ENCODE results near the gene HIGD1C. TPM values are rescaled to one million over a fixed set of nuclear protein-coding genes. Genes with fewer than 3 reads are reported as not detected.

The HIGD1C gene
- total RNA-seq, 1 experiment from 2014 or later: not detected

- intact Hi-C loops (cut with micrococcal nuclease; ENCODE audit: unreplicated experiment): no loop called here
- BruUV-seq (replicated peaks): no TSS peak
- no peaks in the 10 kb centered on the region for H3K27me3 Mint-ChIP-seq (ENCODE audit: insufficient read depth, unreplicated experiment)
- no peaks in the 10 kb centered on the region for H3K4me1 Mint-ChIP-seq (ENCODE audit: low read depth, unreplicated experiment)
- no peaks in the 10 kb centered on the region for H3K9me3 Mint-ChIP-seq (ENCODE audit: unreplicated experiment)
- Histone ChIP-seq H3K4me1 (no peaks in the 10 kb centered on the region), H3K27me3 (replicated peaks; ENCODE audit: control insufficient read depth, insufficient read depth, low read length) (no peaks in the 10 kb centered on the region), H3K4me3 (ENCODE audit: low read depth, low read length) (no peak overlapping the region), H3K36me3 (ENCODE audit: control insufficient read depth, insufficient read depth, low read length) (no peaks in the 10 kb centered on the region; the same call in 1 of the 2 replicates), H3K9me3 (no peaks in the 10 kb centered on the region; the same call in 1 of the 2 replicates)
- DNase-seq: no peak
- no peak overlapping the region for H3K27ac Mint-ChIP-seq (ENCODE audit: unreplicated experiment)
- no peak overlapping the region for H3K4me3 Mint-ChIP-seq (ENCODE audit: unreplicated experiment)
- ChIA-PET POLR2A (no interaction called here), CTCF (interaction anchor here (0.8 kb wide), 1 partner anchor 38 kb away, joined by 3 read pairs; no protein-coding TSS in a partner anchor)
- no peaks in the 10 kb centered on the region for H3K36me3 Mint-ChIP-seq (ENCODE audit: insufficient read depth, unreplicated experiment)
- TF ChIP-seq CTCF (IDR thresholded peaks at IDR 0.05; ENCODE audit: insufficient read depth in 1 of 2, low read depth in 1 of 2, low read length in 1 of 2, severe bottlenecking in 1 of 2, unreplicated experiment in 1 of 2): no peak
Measured at GRCh38 chr12:50948798-50949197, 3.5 kb upstream of the HIGD1C start.

GRCh38 chr12:50949801-50950302, 2.5 kb upstream of the HIGD1C start:
- Mint-ChIP-seq H3K36me3 (ENCODE audit: insufficient read depth, unreplicated experiment) (no peaks in the 10 kb centered on the region), H3K27ac (ENCODE audit: unreplicated experiment) (no peak overlapping the region), H3K4me3 (ENCODE audit: unreplicated experiment) (no peak overlapping the region), H3K4me1 (ENCODE audit: low read depth, unreplicated experiment) (no peaks in the 10 kb centered on the region), H3K27me3 (ENCODE audit: insufficient read depth, unreplicated experiment) (no peaks in the 10 kb centered on the region), H3K9me3 (ENCODE audit: unreplicated experiment) (no peaks in the 10 kb centered on the region)
- no peaks in the 10 kb centered on the region; the same call in 1 of the 2 replicates for H3K9me3 ChIP-seq
- no peaks in the 10 kb centered on the region for H3K27me3 ChIP-seq (replicated peaks; ENCODE audit: control insufficient read depth, insufficient read depth, low read length)
- DNase-seq: no peak
- BruUV-seq (replicated peaks): no TSS peak
- no peak overlapping the region for H3K4me3 ChIP-seq (ENCODE audit: low read depth, low read length)
- ChIA-PET POLR2A (interaction anchor here (0.6 kb wide), 1 partner anchor 77 kb away, joined by 3 read pairs; no protein-coding TSS in a partner anchor), CTCF (interaction anchor here (0.6 to 0.8 kb wide), 2 partner anchors 37 to 163 kb away, joined by 3 to 5 read pairs; no protein-coding TSS in a partner anchor)
- H3K4me1 ChIP-seq: no peaks in the 10 kb centered on the region
- TF ChIP-seq CTCF (IDR thresholded peaks at IDR 0.05; ENCODE audit: insufficient read depth in 1 of 2, low read depth in 1 of 2, low read length in 1 of 2, severe bottlenecking in 1 of 2, unreplicated experiment in 1 of 2): no peak
- no peaks in the 10 kb centered on the region; the same call in 1 of the 2 replicates for H3K36me3 ChIP-seq (ENCODE audit: control insufficient read depth, insufficient read depth, low read length)
- intact Hi-C loops (cut with micrococcal nuclease; ENCODE audit: unreplicated experiment): no loop called here

- no peak overlapping the region for H3K4me3 ChIP-seq (ENCODE audit: low read depth, low read length)
- intact Hi-C loops (cut with micrococcal nuclease; ENCODE audit: unreplicated experiment): no loop called here
- H3K27me3 ChIP-seq (replicated peaks; ENCODE audit: control insufficient read depth, insufficient read depth, low read length): no peaks in the 10 kb centered on the region
- H3K4me3 Mint-ChIP-seq (ENCODE audit: unreplicated experiment): no peak overlapping the region
- H3K36me3 ChIP-seq (ENCODE audit: control insufficient read depth, insufficient read depth, low read length): no peaks in the 10 kb centered on the region; the same call in 1 of the 2 replicates
- CTCF ChIA-PET: no interaction called here
- H3K4me1 ChIP-seq: no peaks in the 10 kb centered on the region
- no peaks in the 10 kb centered on the region; the same call in 1 of the 2 replicates for H3K9me3 ChIP-seq
- no peak for DNase-seq
- no peaks in the 10 kb centered on the region for H3K4me1 Mint-ChIP-seq (ENCODE audit: low read depth, unreplicated experiment)
- no peak overlapping the region for H3K27ac Mint-ChIP-seq (ENCODE audit: unreplicated experiment)
- TF ChIP-seq CTCF (IDR thresholded peaks at IDR 0.05; ENCODE audit: insufficient read depth in 1 of 2, low read depth in 1 of 2, low read length in 1 of 2, severe bottlenecking in 1 of 2, unreplicated experiment in 1 of 2): no peak
- H3K36me3 Mint-ChIP-seq (ENCODE audit: insufficient read depth, unreplicated experiment): no peaks in the 10 kb centered on the region
- H3K9me3 Mint-ChIP-seq (ENCODE audit: unreplicated experiment): no peaks in the 10 kb centered on the region
- no TSS peak for BruUV-seq (replicated peaks)
- no peaks in the 10 kb centered on the region for H3K27me3 Mint-ChIP-seq (ENCODE audit: insufficient read depth, unreplicated experiment)
- POLR2A ChIA-PET: no interaction called here
Measured at GRCh38 chr12:50951112-50951511, 1.2 kb upstream of the HIGD1C start.
